Measurements from ENCODE around the gene KCNAB1. TPM values are rescaled to one million over a fixed set of nuclear protein-coding genes. Genes with fewer than 3 reads are reported as not detected.

The KCNAB1 gene
- total and polyA plus RNA-seq, 10 of the 15 experiments (the other 5 are each of a cell fraction or from before 2014, with no cell fraction given), result 0.11 to 0.69 (median 0.43) TPM; not detected in 6

- intact Hi-C loops (cut with micrococcal nuclease; ENCODE audit: unreplicated experiment), result no loop called here
- TF ChIP-seq BCL11A (IDR thresholded peaks at IDR 0.05; ENCODE audit: low read depth, low read length) (no peak), LARP7 (IDR thresholded peaks at IDR 0.05) (no peak), HDAC2 (IDR thresholded peaks at IDR 0.05) (no peak), SREBF2 (IDR thresholded peaks at IDR 0.05; ENCODE audit: low read length) (no peak), SPI1 (IDR thresholded peaks at IDR 0.05; ENCODE audit: borderline replicate concordance, insufficient read depth, low read depth, low read length) (no peak), ATF3 (IDR thresholded peaks at IDR 0.05; ENCODE audit: borderline replicate concordance, extremely low read depth, low read depth, low read length) (no peak), PBX3 (IDR thresholded peaks at IDR 0.05; ENCODE audit: insufficient replicate concordance, low read depth, low read length) (no peak), ZBTB33 (IDR thresholded peaks at IDR 0.05) (no peak), CUX1 (IDR thresholded peaks at IDR 0.05; ENCODE audit: insufficient replicate concordance, low read depth, low read length) (no peak), PRDM15 (CRISPR knock-in tag; IDR thresholded peaks at IDR 0.05) (no peak)
- H3K9me3 ChIP-seq (replicated peaks; ENCODE audit: control insufficient read depth, insufficient read depth, low read length), result no peaks in the 10 kb centered on the region
- H3K36me3 ChIP-seq (ENCODE audit: control insufficient read depth in 2 of 2, insufficient read depth in 2 of 2, low read length in 1 of 2), result no peaks in the 10 kb centered on the region
- no peak for ATAC-seq
- DNase-seq (ENCODE audit: low read depth, low spot score), result no peak
- no TSS peak for BruUV-seq (replicated peaks)
- ChIA-PET POLR2A (no interaction called here), SMC1A (ENCODE audit: uncharacterized antibody, unreplicated experiment) (interaction anchor here (0.9 to 1.9 kb wide), 4 partner anchors 9 to 251 kb away, joined by 3 to 5 read pairs (median 4); no protein-coding TSS in a partner anchor), RAD21 (ENCODE audit: unreplicated experiment) (no interaction called here), CTCF (interaction anchor here (0.9 to 1.5 kb wide), 2 partner anchors 23 to 82 kb away, joined by 3 read pairs; no protein-coding TSS in a partner anchor)
- WGBS (ENCODE audit: insufficient coverage, insufficient replicate concordance, low lambda C conversion rate, missing lambda C conversion rate), result 23% methylated on average over 3 of the region's 3 CpGs
- no peak overlapping the region for H3K4me3 ChIP-seq
- H4K20me1 ChIP-seq (ENCODE audit: control insufficient read depth, insufficient read depth), result no peaks in the 10 kb centered on the region
- H3K27me3 ChIP-seq (replicated peaks in 1 of 2; ENCODE audit: control insufficient read depth in 2 of 2, insufficient read depth in 2 of 2, low read length in 1 of 2), result no peaks in the 10 kb centered on the region; a peak in 1 of 4 replicates
- H2AFZ ChIP-seq (ENCODE audit: control insufficient read depth, low read depth, low read length), result no peak overlapping the region
- H3K79me2 ChIP-seq (ENCODE audit: control insufficient read depth, insufficient read depth, low read length), result no peaks in the 10 kb centered on the region
- no peak for FAIRE-seq
- in situ Hi-C loops (cut with MboI), result no loop called here
- H3K9ac ChIP-seq (ENCODE audit: control insufficient read depth, insufficient read depth, low read length), result no peak overlapping the region
- H3K4me1 ChIP-seq (ENCODE audit: control insufficient read depth, insufficient read depth, low read length), result no peaks in the 10 kb centered on the region
- H3K27ac ChIP-seq (ENCODE audit: control insufficient read depth, insufficient read depth), result no peak overlapping the region
- H3K4me2 ChIP-seq (ENCODE audit: control insufficient read depth, insufficient read depth), result no peak overlapping the region
Observed at GRCh38 chr3:156126467-156126866, 6.1 kb downstream of the KCNAB1 start.
